OCI-LY7 (cell line): ENCODE results near the gene RAB8A.

Source experiments
- CTCF ChIP-seq: fragments of 200-600 bp; sonication (generic); conservative IDR thresholded peaks from 2 replicates; pipeline ENCODE4 v1.5.1; 2014; ENCODE audit warnings: mild to moderate bottlenecking, antibody characterized with exemption, low read length, moderate library complexity, mixed read lengths
- EZH2phosphoT487 ChIP-seq: fragments of 200-600 bp; sonication (generic); IDR thresholded peaks from 2 replicates; pipeline ENCODE4 v1.6.1; 2018; ENCODE audit warnings: low read depth, borderline replicate concordance, mild to moderate bottlenecking, mixed run types, antibody characterized with exemption, low read length, moderate library complexity, mixed read lengths

- TF ChIP-seq CTCF (no peak), EZH2phosphoT487 (no peak)
These were observed 2.0 kb downstream of the RAB8A start for GRCh38 chr19:16113727-16114126.
